ENCODE measurements around the gene EHF.

The EHF gene

GRCh38 chr11:34627197-34627596 lies 6.3 kb downstream of the EHF start:
- DNase-seq, result no peak

- no peak for DNase-seq
Observed at GRCh38 chr11:34629711-34630110, 8.8 kb downstream of the EHF start.

GRCh38 chr11:34630544-34630943 lies 9.7 kb downstream of the EHF start:
- no peak for DNase-seq

- no peak for DNase-seq
Observed at GRCh38 chr11:34631297-34631696, 10.4 kb downstream of the EHF start.

GRCh38 chr11:34631737-34632104 lies 10.8 kb downstream of the EHF start:
- DNase-seq, result no peak

GRCh38 chr11:34632105-34632791 lies 11.4 kb downstream of the EHF start:
- DNase-seq, result no peak

GRCh38 chr11:34633640-34633989 lies 12.7 kb downstream of the EHF start:
- no peak for DNase-seq

- DNase-seq, result peak; percentile 46
Observed at GRCh38 chr11:34633990-34634693, 13.2 kb downstream of the EHF start.

GRCh38 chr11:34634694-34635062 lies 13.8 kb downstream of the EHF start:
- DNase-seq, result no peak

- no peak for DNase-seq
Observed at GRCh38 chr11:34636127-34636526, 15.2 kb downstream of the EHF start.

GRCh38 chr11:34637303-34637702 lies 16.4 kb downstream of the EHF start:
- DNase-seq, result no peak

- no peak for DNase-seq
Observed at GRCh38 chr11:34638897-34639296, 18.0 kb downstream of the EHF start.

GRCh38 chr11:34639545-34639944 lies 18.7 kb downstream of the EHF start:
- no peak for DNase-seq

- no peak for DNase-seq
Observed at GRCh38 chr11:34640050-34640923, 19.4 kb downstream of the EHF start.

GRCh38 chr11:34640924-34641275 lies 20.0 kb downstream of the EHF start:
- no peak for DNase-seq

- no peak for DNase-seq
Observed at GRCh38 chr11:34641456-34641855, 20.6 kb downstream of the EHF start.

- DNase-seq, result no peak
Observed at GRCh38 chr11:34642001-34642554, 21.2 kb downstream of the EHF start.

GRCh38 chr11:34642873-34643272 lies 22.0 kb downstream of the EHF start:
- no peak for DNase-seq

- no peak for DNase-seq
Observed at GRCh38 chr11:34643311-34643710, 22.4 kb downstream of the EHF start.

- DNase-seq, result no peak
Observed at GRCh38 chr11:34643846-34644245, 23.0 kb downstream of the EHF start.

GRCh38 chr11:34644669-34645406 lies 23.9 kb downstream of the EHF start:
- peak; percentile 72 for DNase-seq

GRCh38 chr11:34646431-34646830 lies 25.5 kb downstream of the EHF start:
- DNase-seq, result no peak

- DNase-seq, result peak; percentile 34
Observed at GRCh38 chr11:34647131-34647530, 26.2 kb downstream of the EHF start.

Data from fibroblast of skin of right quadriceps (primary cell).